GM23338 (cell line): ENCODE data around the gene PRLHR. TPM values are rescaled to one million over a fixed set of nuclear protein-coding genes. Genes with fewer than 3 reads are reported as not detected.

Experiments
- ATAC-seq: fragments of 200-7000 bp; cut with Tn5 transposase; 3 replicates; pipeline ENCODE4 v1.9.1; 2020
- DNase-seq: peaks from one replicate; pipeline ENCODE4 v3.0.0-alpha.2; 2015; ENCODE audit warnings: low spot score
- H2AFZ ChIP-seq: fragments of 200-600 bp; sonication (generic); 2 replicates; pipeline ENCODE4 v1.8.0; 2016; ENCODE audit warnings: antibody characterized with exemption, mild to moderate bottlenecking, moderate library complexity
- H3F3A ChIP-seq: fragments of 200-600 bp; sonication (generic); replicated peaks from 2 replicates; pipeline ENCODE4 v1.8.0; 2017; ENCODE audit warnings: antibody characterized with exemption, mixed run types, low read depth
- H3K27ac ChIP-seq: fragments of 200-600 bp; sonication (generic); 2 replicates; pipeline ENCODE4 v1.6.1; 2016; ENCODE audit warnings: low read depth
- H3K27me3 ChIP-seq: fragments of 200-600 bp; sonication (generic); 2 replicates; pipeline ENCODE4 v1.8.0; 2016; ENCODE audit warnings: mild to moderate bottlenecking, mixed run types, moderate library complexity; ENCODE audit not compliant: insufficient read depth
- H3K36me3 ChIP-seq: fragments of 200-600 bp; sonication (generic); 2 replicates; pipeline ENCODE4 v1.8.0; 2016; ENCODE audit warnings: mild to moderate bottlenecking; ENCODE audit not compliant: insufficient read depth
- H3K4me1 ChIP-seq: fragments of 200-600 bp; sonication (generic); 2 replicates; pipeline ENCODE4 v1.8.0; 2016; ENCODE audit warnings: mild to moderate bottlenecking, moderate library complexity; ENCODE audit not compliant: insufficient read depth
- H3K4me2 ChIP-seq: fragments of 200-600 bp; sonication (generic); 2 replicates; pipeline ENCODE4 v1.7.1; 2017; ENCODE audit warnings: mixed run types
- H3K4me3 ChIP-seq: fragments of 200-600 bp; sonication (generic); 2 replicates; pipeline ENCODE4 v1.6.1; 2016; ENCODE audit warnings: mixed run types
- H3K79me2 ChIP-seq: fragments of 200-600 bp; sonication (generic); replicated peaks from 2 replicates; pipeline ENCODE4 v1.8.0; 2017; ENCODE audit warnings: mild to moderate bottlenecking; ENCODE audit not compliant: insufficient read depth
- H3K9me2 ChIP-seq: fragments of 200-600 bp; sonication (generic); 2 replicates; pipeline ENCODE4 v1.8.0; 2017; ENCODE audit not compliant: insufficient read depth
- H4K20me1 ChIP-seq: fragments of 200-600 bp; sonication (generic); replicated peaks from 2 replicates; pipeline ENCODE4 v1.8.0; 2017; ENCODE audit warnings: mild to moderate bottlenecking; ENCODE audit not compliant: insufficient read depth
- H3K27ac Mint-ChIP-seq: 2 replicates; pipeline ENCODE4 v1.8.0; 2020; ENCODE audit warnings: inconsistent platforms, mild to moderate bottlenecking, moderate library complexity, mixed read lengths
- H3K27me3 Mint-ChIP-seq: 3 replicates; pipeline ENCODE4 v1.8.0; 2022; ENCODE audit warnings: low read depth, mild to moderate bottlenecking, moderate library complexity, mixed read lengths, inconsistent platforms; ENCODE audit not compliant: insufficient read depth, poor library complexity
- H3K36me3 Mint-ChIP-seq: 3 replicates; pipeline ENCODE4 v1.8.0; 2021; ENCODE audit warnings: low read depth, mild to moderate bottlenecking, inconsistent platforms, moderate library complexity, mixed read lengths
- H3K4me1 Mint-ChIP-seq: 3 replicates; pipeline ENCODE4 v1.8.0; 2020; ENCODE audit warnings: mild to moderate bottlenecking, inconsistent platforms, mixed read lengths
- H3K4me3 Mint-ChIP-seq: 3 replicates; pipeline ENCODE4 v1.8.0; 2021; ENCODE audit warnings: moderate library complexity, mild to moderate bottlenecking, inconsistent platforms, mixed read lengths
- H3K9me3 Mint-ChIP-seq: 3 replicates; pipeline ENCODE4 v1.8.0; 2020; ENCODE audit warnings: moderate library complexity, mild to moderate bottlenecking, inconsistent platforms, mixed read lengths
- CREB1 ChIP-seq: fragments of 250-450 bp; sonication (Bioruptor Pico); IDR thresholded peaks from 2 replicates; pipeline ENCODE4 v1.5.0; 2020; ENCODE audit warnings: low read depth, mild to moderate bottlenecking, moderate library complexity
- CTCF ChIP-seq, 2 experiments: fragments of 200-600 bp in 1 of 2; sonication (generic) in 1 of 2; conservative IDR thresholded peaks; 2 replicates each; pipeline versions ENCODE4 v1.5.1 to v1.6.1; 2016 to 2017; ENCODE audit warnings: antibody characterized with exemption in 2 of 2, low read depth in 2 of 2, mild to moderate bottlenecking in 2 of 2, moderate library complexity in 1 of 2
- ETS1 ChIP-seq: IDR thresholded peaks from 2 replicates; pipeline ENCODE4 v1.6.1; 2016; ENCODE audit warnings: antibody characterized with exemption
- EZH2 ChIP-seq: fragments of 200-600 bp; sonication (generic); IDR thresholded peaks from one replicate; pipeline ENCODE4 v1.8.0; 2017; ENCODE audit warnings: antibody characterized with exemption, mild to moderate bottlenecking, low read depth; ENCODE audit not compliant: unreplicated experiment
- EZH2phosphoT487 ChIP-seq: fragments of 200-600 bp; sonication (generic); IDR thresholded peaks from one replicate; pipeline ENCODE4 v1.8.1; 2018; ENCODE audit warnings: antibody characterized with exemption; ENCODE audit not compliant: unreplicated experiment
- JUNB ChIP-seq: IDR thresholded peaks from one replicate; pipeline ENCODE4 v1.6.1; 2016; ENCODE audit warnings: antibody characterized with exemption; ENCODE audit not compliant: unreplicated experiment
- NANOG ChIP-seq: IDR thresholded peaks from 2 replicates; pipeline ENCODE4 v1.6.1; 2016; ENCODE audit warnings: antibody characterized with exemption, borderline replicate concordance
- POLR2AphosphoS5 ChIP-seq: IDR thresholded peaks from 2 replicates; pipeline ENCODE4 v1.6.1; 2016; ENCODE audit warnings: antibody characterized with exemption, low read depth
- REST ChIP-seq: IDR thresholded peaks from one replicate; pipeline ENCODE4 v1.6.1; 2018; ENCODE audit warnings: antibody characterized with exemption; ENCODE audit not compliant: unreplicated experiment
- STAT1 ChIP-seq: IDR thresholded peaks from one replicate; pipeline ENCODE4 v1.6.1; 2016; ENCODE audit warnings: antibody characterized with exemption; ENCODE audit not compliant: unreplicated experiment
- ZNF114 ChIP-seq: fragments of 250-450 bp; sonication (Bioruptor Pico); IDR thresholded peaks from 2 replicates; pipeline ENCODE4 v1.5.0; 2020; ENCODE audit warnings: mild to moderate bottlenecking, moderate library complexity
- ZNF331 ChIP-seq: fragments of 250-450 bp; sonication (Bioruptor Pico); IDR thresholded peaks from 2 replicates; pipeline ENCODE4 v1.5.0; 2020; ENCODE audit warnings: low read depth, mild to moderate bottlenecking, moderate library complexity
- polyA plus RNA-seq: library from polyadenylated mRNA; unstranded; fragments of >200 nt; fragmentation: Nextera tagmentation; extraction: Ambion mirVana; gene quantifications from 2 replicates; pipeline ENCODE4 v1.2.1, GENCODE V29; 2016
- total RNA-seq: library from RNA; depleted of rRNA; stranded (reverse); fragments of >200 nt; shearing (Covaris generic); gene quantifications from 2 replicates; pipeline ENCODE4 v1.2.3, GENCODE V29; 2014
- TF ChIP-seq, protein P1 (sequence below): fragments of 250-450 bp; sonication (Bioruptor Pico); IDR thresholded peaks from 2 replicates; pipeline ENCODE4 v1.5.0; 2020; ENCODE audit warnings: mild to moderate bottlenecking, moderate library complexity

PRLHR gene
- total and polyA plus RNA-seq, 2 experiments from 2014 or later: 0.24 TPM; not detected in 1

DNA sequence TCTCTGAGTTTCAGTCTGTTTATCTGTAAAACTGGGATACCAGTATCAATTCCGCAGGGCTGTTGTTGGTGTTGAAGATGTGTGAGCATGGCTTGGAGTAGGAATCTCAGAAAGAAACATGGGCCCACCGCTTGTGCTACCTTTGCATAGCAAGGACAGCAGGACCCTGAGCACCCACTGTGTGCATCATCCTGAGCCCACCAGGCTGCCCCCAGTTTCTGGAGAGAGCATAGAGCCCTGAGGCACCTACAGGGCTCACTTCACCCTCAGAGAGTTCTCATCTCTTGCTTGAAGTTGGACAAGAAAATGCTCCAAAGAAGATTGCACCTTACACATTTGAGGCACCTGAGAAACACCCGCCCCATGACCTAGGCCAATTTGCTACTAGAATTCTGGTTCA, 12.9 kb downstream of the PRLHR start:
- H3K4me3 Mint-ChIP-seq: no peak overlapping the region
- no peak overlapping the region for H3K27ac Mint-ChIP-seq
- Histone ChIP-seq H3K4me1 (no peaks in the 10 kb centered on the region), H3K79me2 (no peaks in the 10 kb centered on the region), H3F3A (no peaks in the 10 kb centered on the region), H4K20me1 (no peaks in the 10 kb centered on the region), H3K36me3 (no peaks in the 10 kb centered on the region), H3K9me2 (no peaks in the 10 kb centered on the region), H3K27me3 (no peaks in the 10 kb centered on the region), H3K4me2 (no peak overlapping the region), H3K27ac (no peak overlapping the region), H2AFZ (no peak overlapping the region), H3K4me3 (no peak overlapping the region)
- peaks cover 2% of the 10 kb centered on the region for H3K27me3 Mint-ChIP-seq
- TF ChIP-seq CTCF (conservative IDR thresholded peaks at IDR 0.05; ENCODE audit: low read depth in 2 of 2): no peak
- TF ChIP-seq CREB1 (CRISPR knock-in tag): no peak
- no peak for TF ChIP-seq NANOG
- no peak for TF ChIP-seq ZNF331 (CRISPR knock-in tag)
- TF ChIP-seq POLR2AphosphoS5: no peak
- no peak for TF ChIP-seq JUNB
- TF ChIP-seq EZH2: no peak
- TF ChIP-seq, protein P1, sequence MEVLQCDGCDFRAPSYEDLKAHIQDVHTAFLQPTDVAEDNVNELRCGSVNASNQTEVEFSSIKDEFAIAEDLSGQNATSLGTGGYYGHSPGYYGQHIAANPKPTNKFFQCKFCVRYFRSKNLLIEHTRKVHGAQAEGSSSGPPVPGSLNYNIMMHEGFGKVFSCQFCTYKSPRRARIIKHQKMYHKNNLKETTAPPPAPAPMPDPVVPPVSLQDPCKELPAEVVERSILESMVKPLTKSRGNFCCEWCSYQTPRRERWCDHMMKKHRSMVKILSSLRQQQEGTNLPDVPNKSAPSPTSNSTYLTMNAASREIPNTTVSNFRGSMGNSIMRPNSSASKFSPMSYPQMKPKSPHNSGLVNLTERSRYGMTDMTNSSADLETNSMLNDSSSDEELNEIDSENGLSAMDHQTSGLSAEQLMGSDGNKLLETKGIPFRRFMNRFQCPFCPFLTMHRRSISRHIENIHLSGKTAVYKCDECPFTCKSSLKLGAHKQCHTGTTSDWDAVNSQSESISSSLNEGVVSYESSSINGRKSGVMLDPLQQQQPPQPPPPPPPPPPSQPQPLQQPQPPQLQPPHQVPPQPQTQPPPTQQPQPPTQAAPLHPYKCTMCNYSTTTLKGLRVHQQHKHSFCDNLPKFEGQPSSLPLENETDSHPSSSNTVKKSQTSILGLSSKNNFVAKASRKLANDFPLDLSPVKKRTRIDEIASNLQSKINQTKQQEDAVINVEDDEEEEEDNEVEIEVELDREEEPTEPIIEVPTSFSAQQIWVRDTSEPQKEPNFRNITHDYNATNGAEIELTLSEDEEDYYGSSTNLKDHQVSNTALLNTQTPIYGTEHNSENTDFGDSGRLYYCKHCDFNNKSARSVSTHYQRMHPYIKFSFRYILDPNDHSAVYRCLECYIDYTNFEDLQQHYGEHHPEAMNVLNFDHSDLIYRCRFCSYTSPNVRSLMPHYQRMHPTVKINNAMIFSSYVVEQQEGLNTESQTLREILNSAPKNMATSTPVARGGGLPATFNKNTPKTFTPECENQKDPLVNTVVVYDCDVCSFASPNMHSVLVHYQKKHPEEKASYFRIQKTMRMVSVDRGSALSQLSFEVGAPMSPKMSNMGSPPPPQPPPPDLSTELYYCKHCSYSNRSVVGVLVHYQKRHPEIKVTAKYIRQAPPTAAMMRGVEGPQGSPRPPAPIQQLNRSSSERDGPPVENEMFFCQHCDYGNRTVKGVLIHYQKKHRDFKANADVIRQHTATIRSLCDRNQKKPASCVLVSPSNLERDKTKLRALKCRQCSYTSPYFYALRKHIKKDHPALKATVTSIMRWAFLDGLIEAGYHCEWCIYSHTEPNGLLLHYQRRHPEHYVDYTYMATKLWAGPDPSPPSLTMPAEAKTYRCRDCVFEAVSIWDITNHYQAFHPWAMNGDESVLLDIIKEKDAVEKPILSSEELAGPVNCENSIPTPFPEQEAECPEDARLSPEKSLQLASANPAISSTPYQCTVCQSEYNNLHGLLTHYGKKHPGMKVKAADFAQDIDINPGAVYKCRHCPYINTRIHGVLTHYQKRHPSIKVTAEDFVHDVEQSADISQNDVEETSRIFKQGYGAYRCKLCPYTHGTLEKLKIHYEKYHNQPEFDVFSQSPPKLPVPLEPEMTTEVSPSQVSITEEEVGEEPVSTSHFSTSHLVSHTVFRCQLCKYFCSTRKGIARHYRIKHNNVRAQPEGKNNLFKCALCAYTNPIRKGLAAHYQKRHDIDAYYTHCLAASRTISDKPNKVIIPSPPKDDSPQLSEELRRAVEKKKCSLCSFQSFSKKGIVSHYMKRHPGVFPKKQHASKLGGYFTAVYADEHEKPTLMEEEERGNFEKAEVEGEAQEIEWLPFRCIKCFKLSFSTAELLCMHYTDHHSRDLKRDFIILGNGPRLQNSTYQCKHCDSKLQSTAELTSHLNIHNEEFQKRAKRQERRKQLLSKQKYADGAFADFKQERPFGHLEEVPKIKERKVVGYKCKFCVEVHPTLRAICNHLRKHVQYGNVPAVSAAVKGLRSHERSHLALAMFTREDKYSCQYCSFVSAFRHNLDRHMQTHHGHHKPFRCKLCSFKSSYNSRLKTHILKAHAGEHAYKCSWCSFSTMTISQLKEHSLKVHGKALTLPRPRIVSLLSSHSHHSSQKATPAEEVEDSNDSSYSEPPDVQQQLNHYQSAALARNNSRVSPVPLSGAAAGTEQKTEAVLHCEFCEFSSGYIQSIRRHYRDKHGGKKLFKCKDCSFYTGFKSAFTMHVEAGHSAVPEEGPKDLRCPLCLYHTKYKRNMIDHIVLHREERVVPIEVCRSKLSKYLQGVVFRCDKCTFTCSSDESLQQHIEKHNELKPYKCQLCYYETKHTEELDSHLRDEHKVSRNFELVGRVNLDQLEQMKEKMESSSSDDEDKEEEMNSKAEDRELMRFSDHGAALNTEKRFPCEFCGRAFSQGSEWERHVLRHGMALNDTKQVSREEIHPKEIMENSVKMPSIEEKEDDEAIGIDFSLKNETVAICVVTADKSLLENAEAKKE: no peak
- TF ChIP-seq ZNF114 (CRISPR knock-in tag): no peak
- TF ChIP-seq REST: no peak
- TF ChIP-seq EZH2phosphoT487: no peak
- no peak for TF ChIP-seq ETS1
- no peak for TF ChIP-seq STAT1
- DNase-seq (no peak), ATAC-seq (no peak)
- H3K4me1 Mint-ChIP-seq: 0 out of 3 replicates have a peak, but pooled peaks cover under 1% of the 10 kb centered on the region
- no peaks in the 10 kb centered on the region for H3K36me3 Mint-ChIP-seq
- H3K9me3 Mint-ChIP-seq: no peaks in the 10 kb centered on the region
